ENCODE measurements around the gene RANBP17.

Gene RANBP17

GRCh38 chr5:171323806-171324632 lies 462.2 kb downstream of the RANBP17 start:
- Histone ChIP-seq H3K36me3 (ENCODE audit: low read depth) (no peaks in the 10 kb centered on the region), H3K9me3 (ENCODE audit: severe bottlenecking) (no peaks in the 10 kb centered on the region), H3K4me3 (ENCODE audit: severe bottlenecking) (no peak overlapping the region), H3K4me1 (ENCODE audit: insufficient read depth, poor library complexity, severe bottlenecking) (no peaks in the 10 kb centered on the region), H3K27me3 (ENCODE audit: insufficient read depth, poor library complexity, severe bottlenecking) (peaks cover 85% of the 10 kb centered on the region), H3K27ac (ENCODE audit: poor library complexity, severe bottlenecking) (no peak overlapping the region)
- peak; percentile 59 for DNase-seq (ENCODE audit: low spot score)
- no peak for ATAC-seq (ENCODE audit: low read depth)
- no peak for TF ChIP-seq CTCF (IDR thresholded peaks at IDR 0.05; ENCODE audit: poor library complexity, severe bottlenecking)

DNA sequence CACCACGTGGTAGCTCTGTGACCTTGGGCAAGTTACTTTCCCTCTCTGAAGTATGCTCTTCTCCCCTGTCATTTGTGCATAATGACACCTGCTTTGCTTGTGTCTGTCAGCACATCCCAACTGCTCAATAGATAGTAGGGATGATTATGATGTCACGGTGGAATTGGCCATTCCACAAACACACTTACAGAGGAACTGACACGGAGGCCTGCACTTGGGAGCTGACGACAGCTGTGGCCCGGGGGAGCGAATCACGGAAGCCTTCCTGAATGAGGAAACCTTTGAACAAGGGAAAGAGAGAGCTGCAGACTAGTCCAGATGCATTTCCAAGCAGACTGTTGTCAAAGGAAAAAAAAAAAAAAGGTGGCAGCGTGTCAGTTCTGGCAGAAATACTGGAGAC lies 468.2 kb downstream of the RANBP17 start:
- H3K36me3 ChIP-seq (ENCODE audit: low read depth): no peaks in the 10 kb centered on the region
- ATAC-seq (ENCODE audit: low read depth) (no peak), DNase-seq (ENCODE audit: low spot score) (no peak)
- no peaks in the 10 kb centered on the region for H3K4me1 ChIP-seq (ENCODE audit: insufficient read depth, poor library complexity, severe bottlenecking)
- H3K27me3 ChIP-seq (ENCODE audit: insufficient read depth, poor library complexity, severe bottlenecking): peaks cover 25% of the 10 kb centered on the region
- H3K9me3 ChIP-seq (ENCODE audit: severe bottlenecking): no peaks in the 10 kb centered on the region
- no peak for TF ChIP-seq CTCF (IDR thresholded peaks at IDR 0.05; ENCODE audit: poor library complexity, severe bottlenecking)
- no peak overlapping the region for H3K4me3 ChIP-seq (ENCODE audit: severe bottlenecking)
- H3K27ac ChIP-seq (ENCODE audit: poor library complexity, severe bottlenecking): no peak overlapping the region

- no peak overlapping the region for H3K27ac ChIP-seq (ENCODE audit: poor library complexity, severe bottlenecking)
- DNase-seq (ENCODE audit: low spot score) (no peak), ATAC-seq (ENCODE audit: low read depth) (no peak)
- no peaks in the 10 kb centered on the region for H3K9me3 ChIP-seq (ENCODE audit: severe bottlenecking)
- no peaks in the 10 kb centered on the region for H3K36me3 ChIP-seq (ENCODE audit: low read depth)
- no peak for TF ChIP-seq CTCF (IDR thresholded peaks at IDR 0.05; ENCODE audit: poor library complexity, severe bottlenecking)
- peaks cover 4% of the 10 kb centered on the region for H3K4me1 ChIP-seq (ENCODE audit: insufficient read depth, poor library complexity, severe bottlenecking)
- no peak overlapping the region for H3K4me3 ChIP-seq (ENCODE audit: severe bottlenecking)
- peaks cover 6% of the 10 kb centered on the region for H3K27me3 ChIP-seq (ENCODE audit: insufficient read depth, poor library complexity, severe bottlenecking)
Measured at GRCh38 chr5:171335616-171336015, 473.8 kb downstream of the RANBP17 start.

GRCh38 chr5:171336521-171337209 lies 474.8 kb downstream of the RANBP17 start:
- ATAC-seq (ENCODE audit: low read depth): peak; percentile 91

More at GRCh38 chr5:171336521-171337209, 474.8 kb downstream of the RANBP17 start:
- H3K4me1 ChIP-seq (ENCODE audit: insufficient read depth, poor library complexity, severe bottlenecking): peaks cover 4% of the 10 kb centered on the region
- no peaks in the 10 kb centered on the region for H3K9me3 ChIP-seq (ENCODE audit: severe bottlenecking)
- no peak overlapping the region for H3K27ac ChIP-seq (ENCODE audit: poor library complexity, severe bottlenecking)
- H3K27me3 ChIP-seq (ENCODE audit: insufficient read depth, poor library complexity, severe bottlenecking): peaks cover 6% of the 10 kb centered on the region
- H3K4me3 ChIP-seq (ENCODE audit: severe bottlenecking): peak overlapping the region; percentile 40
- no peak for DNase-seq (ENCODE audit: low spot score)
- no peaks in the 10 kb centered on the region for H3K36me3 ChIP-seq (ENCODE audit: low read depth)
- TF ChIP-seq CTCF (IDR thresholded peaks at IDR 0.05; ENCODE audit: poor library complexity, severe bottlenecking): peak; percentile 96

All from RWPE2 (cell line).